Measurements from ENCODE around the gene DDR1.

GRCh38 chr6:30884521-30885480, 482 bp downstream of the DDR1 start:
- no peak for TF ChIP-seq EZH2 (IDR thresholded peaks at IDR 0.05)
- no peak; the same call in 1 of the 2 replicates for TF ChIP-seq POLR2AphosphoS5 (IDR thresholded peaks at IDR 0.05; ENCODE audit: borderline replicate concordance, low read depth, low read length)
